ENCODE measurements around the gene ITPR2.
"Not testable (repeated sequence)": the region's sequence is repeated elsewhere in the genome, so short reads cannot be mapped to it uniquely, and the experiment has no call there.

The ITPR2 gene

GRCh38 chr12:26651566-26652188, 181.3 kb downstream of the ITPR2 start:
- peak; percentile 34 for DNase-seq (ENCODE audit: low read depth)
- TF ChIP-seq CTCF (IDR thresholded peaks at IDR 0.05; ENCODE audit: low read depth, low read length, missing control alignments), result peak; percentile 76
- no peak overlapping the region for H3K4me3 ChIP-seq (ENCODE audit: low read depth, low read length)

GRCh38 chr12:26651036-26651435, 182.0 kb downstream of the ITPR2 start:
- TF ChIP-seq CTCF (IDR thresholded peaks at IDR 0.05; ENCODE audit: low read depth, low read length, missing control alignments), result no peak
- DNase-seq (ENCODE audit: low read depth), result no peak
- H3K4me3 ChIP-seq (ENCODE audit: low read depth, low read length), result no peak overlapping the region

GRCh38 chr12:26648999-26649398, 184.0 kb downstream of the ITPR2 start:
- DNase-seq (ENCODE audit: low read depth), result no peak
- no peak overlapping the region for H3K4me3 ChIP-seq (ENCODE audit: low read depth, low read length)
- TF ChIP-seq CTCF (IDR thresholded peaks at IDR 0.05; ENCODE audit: low read depth, low read length, missing control alignments), result no peak

- no peak for DNase-seq (ENCODE audit: low read depth)
- TF ChIP-seq CTCF (IDR thresholded peaks at IDR 0.05; ENCODE audit: low read depth, low read length, missing control alignments), result no peak
- H3K4me3 ChIP-seq (ENCODE audit: low read depth, low read length), result no peak overlapping the region
Measured at GRCh38 chr12:26648584-26648983, 184.4 kb downstream of the ITPR2 start.

- no peak for DNase-seq (ENCODE audit: low read depth)
- TF ChIP-seq CTCF (IDR thresholded peaks at IDR 0.05; ENCODE audit: low read depth, low read length, missing control alignments), result no peak
- H3K4me3 ChIP-seq (ENCODE audit: low read depth, low read length), result no peak overlapping the region
Measured at GRCh38 chr12:26648066-26648465, 184.9 kb downstream of the ITPR2 start.

GRCh38 chr12:26647088-26647487, 185.9 kb downstream of the ITPR2 start:
- DNase-seq (ENCODE audit: low read depth), result no peak
- H3K4me3 ChIP-seq (ENCODE audit: low read depth, low read length), result no peak overlapping the region
- TF ChIP-seq CTCF (IDR thresholded peaks at IDR 0.05; ENCODE audit: low read depth, low read length, missing control alignments), result no peak

GRCh38 chr12:26646571-26646970, 186.4 kb downstream of the ITPR2 start:
- no peak for TF ChIP-seq CTCF (IDR thresholded peaks at IDR 0.05; ENCODE audit: low read depth, low read length, missing control alignments)
- no peak for DNase-seq (ENCODE audit: low read depth)

GRCh38 chr12:26644376-26644775, 188.6 kb downstream of the ITPR2 start:
- not testable (repeated sequence) for H3K4me3 ChIP-seq (ENCODE audit: low read depth, low read length); DNase-seq (ENCODE audit: low read depth)

More at GRCh38 chr12:26646571-26646970, 186.4 kb downstream of the ITPR2 start:
- no peak overlapping the region for H3K4me3 ChIP-seq (ENCODE audit: low read depth, low read length)
